ENCODE results near the gene RNF13.

The RNF13 gene

DNA sequence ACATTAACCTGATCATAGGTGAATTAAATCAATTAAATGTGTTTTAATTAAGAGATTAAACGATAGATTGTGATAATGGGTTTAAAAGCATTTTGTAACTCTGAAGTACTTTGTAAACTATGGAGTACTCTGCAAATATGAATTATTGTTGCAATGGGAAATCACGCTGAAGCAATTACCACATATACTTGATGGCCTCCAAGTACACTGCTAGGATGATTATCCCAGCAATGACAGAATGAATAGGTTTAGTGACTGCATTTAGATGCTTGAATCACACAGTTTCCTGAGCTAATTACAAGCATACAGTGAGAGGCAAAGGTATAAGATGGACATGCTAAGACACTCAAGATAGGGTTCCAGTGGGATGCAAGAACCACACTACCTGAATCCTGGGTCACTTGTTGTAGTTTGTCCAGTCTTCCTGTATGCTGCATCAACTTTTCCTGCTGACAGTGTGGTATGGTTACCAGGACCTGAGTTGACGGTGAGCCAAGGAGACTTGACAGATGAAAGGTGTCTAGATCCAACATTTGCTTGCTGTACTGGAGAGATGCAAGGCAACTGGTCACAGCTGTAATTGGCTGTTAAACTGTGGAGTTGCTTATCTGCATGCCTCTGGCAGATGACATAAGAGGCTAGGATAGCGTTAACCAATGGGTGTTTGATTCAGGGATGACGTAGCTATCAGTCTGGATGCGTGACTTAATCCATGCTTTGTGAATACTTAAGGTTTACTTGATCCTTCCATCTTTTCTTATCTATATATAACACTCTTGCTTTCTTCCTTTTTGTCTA lies 38.0 kb downstream of the RNF13 start:
- TF ChIP-seq YY1 (IDR thresholded peaks at IDR 0.05; ENCODE audit: low read depth) (no peak), FOXM1 (IDR thresholded peaks at IDR 0.05; ENCODE audit: borderline replicate concordance, low read depth) (no peak), RAD21 (IDR thresholded peaks at IDR 0.05; ENCODE audit: low read depth) (no peak), EP300 (IDR thresholded peaks at IDR 0.05; ENCODE audit: borderline replicate concordance) (no peak), USF1 (IDR thresholded peaks at IDR 0.05) (no peak), TAF1 (IDR thresholded peaks at IDR 0.05; ENCODE audit: low read depth) (no peak), ZBTB7A (IDR thresholded peaks at IDR 0.05; ENCODE audit: low read depth) (no peak), CEBPB (IDR thresholded peaks at IDR 0.05) (no peak), TCF12 (IDR thresholded peaks at IDR 0.05; ENCODE audit: low read depth) (no peak), MAX (IDR thresholded peaks at IDR 0.05) (no peak), NFIC (IDR thresholded peaks at IDR 0.05) (no peak), TEAD4 (IDR thresholded peaks at IDR 0.05) (no peak), EGR1 (IDR thresholded peaks at IDR 0.05) (no peak), CREB1 (IDR thresholded peaks at IDR 0.05; ENCODE audit: low read depth) (no peak)
- TF ChIP-seq, protein P1, sequence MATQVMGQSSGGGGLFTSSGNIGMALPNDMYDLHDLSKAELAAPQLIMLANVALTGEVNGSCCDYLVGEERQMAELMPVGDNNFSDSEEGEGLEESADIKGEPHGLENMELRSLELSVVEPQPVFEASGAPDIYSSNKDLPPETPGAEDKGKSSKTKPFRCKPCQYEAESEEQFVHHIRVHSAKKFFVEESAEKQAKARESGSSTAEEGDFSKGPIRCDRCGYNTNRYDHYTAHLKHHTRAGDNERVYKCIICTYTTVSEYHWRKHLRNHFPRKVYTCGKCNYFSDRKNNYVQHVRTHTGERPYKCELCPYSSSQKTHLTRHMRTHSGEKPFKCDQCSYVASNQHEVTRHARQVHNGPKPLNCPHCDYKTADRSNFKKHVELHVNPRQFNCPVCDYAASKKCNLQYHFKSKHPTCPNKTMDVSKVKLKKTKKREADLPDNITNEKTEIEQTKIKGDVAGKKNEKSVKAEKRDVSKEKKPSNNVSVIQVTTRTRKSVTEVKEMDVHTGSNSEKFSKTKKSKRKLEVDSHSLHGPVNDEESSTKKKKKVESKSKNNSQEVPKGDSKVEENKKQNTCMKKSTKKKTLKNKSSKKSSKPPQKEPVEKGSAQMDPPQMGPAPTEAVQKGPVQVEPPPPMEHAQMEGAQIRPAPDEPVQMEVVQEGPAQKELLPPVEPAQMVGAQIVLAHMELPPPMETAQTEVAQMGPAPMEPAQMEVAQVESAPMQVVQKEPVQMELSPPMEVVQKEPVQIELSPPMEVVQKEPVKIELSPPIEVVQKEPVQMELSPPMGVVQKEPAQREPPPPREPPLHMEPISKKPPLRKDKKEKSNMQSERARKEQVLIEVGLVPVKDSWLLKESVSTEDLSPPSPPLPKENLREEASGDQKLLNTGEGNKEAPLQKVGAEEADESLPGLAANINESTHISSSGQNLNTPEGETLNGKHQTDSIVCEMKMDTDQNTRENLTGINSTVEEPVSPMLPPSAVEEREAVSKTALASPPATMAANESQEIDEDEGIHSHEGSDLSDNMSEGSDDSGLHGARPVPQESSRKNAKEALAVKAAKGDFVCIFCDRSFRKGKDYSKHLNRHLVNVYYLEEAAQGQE (IDR thresholded peaks at IDR 0.05; ENCODE audit: low read depth), result no peak

- TF ChIP-seq CEBPB (IDR thresholded peaks at IDR 0.05), result no peak
- no peak for TF ChIP-seq TAF1 (IDR thresholded peaks at IDR 0.05; ENCODE audit: low read depth)
These were observed 45.9 kb downstream of the RNF13 start for GRCh38 chr3:149858911-149859310.

DNA sequence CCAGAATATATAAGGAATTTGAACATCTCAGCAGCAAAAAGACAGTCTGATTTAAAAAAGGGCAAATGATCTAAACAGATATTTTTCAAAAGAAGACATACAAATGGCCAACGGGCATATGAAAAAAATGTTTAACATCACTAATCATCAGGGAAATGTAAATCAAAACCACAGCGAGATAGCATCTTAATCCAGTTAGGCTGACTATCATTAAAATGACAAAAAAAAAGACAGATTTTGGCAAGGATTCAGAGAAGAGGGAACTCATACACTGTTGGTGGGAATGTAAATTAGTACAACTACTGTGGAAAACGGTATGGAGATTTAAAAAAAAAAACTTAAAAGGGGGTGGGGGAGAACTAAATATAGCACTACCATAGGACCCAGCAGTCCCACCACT lies 47.9 kb downstream of the RNF13 start:
- TF ChIP-seq TEAD4 (IDR thresholded peaks at IDR 0.05) (no peak), EGR1 (IDR thresholded peaks at IDR 0.05) (no peak), ZBTB7A (IDR thresholded peaks at IDR 0.05; ENCODE audit: low read depth) (no peak), CEBPB (IDR thresholded peaks at IDR 0.05) (no peak)
- TF ChIP-seq, protein P1 (IDR thresholded peaks at IDR 0.05; ENCODE audit: low read depth), result no peak

DNA sequence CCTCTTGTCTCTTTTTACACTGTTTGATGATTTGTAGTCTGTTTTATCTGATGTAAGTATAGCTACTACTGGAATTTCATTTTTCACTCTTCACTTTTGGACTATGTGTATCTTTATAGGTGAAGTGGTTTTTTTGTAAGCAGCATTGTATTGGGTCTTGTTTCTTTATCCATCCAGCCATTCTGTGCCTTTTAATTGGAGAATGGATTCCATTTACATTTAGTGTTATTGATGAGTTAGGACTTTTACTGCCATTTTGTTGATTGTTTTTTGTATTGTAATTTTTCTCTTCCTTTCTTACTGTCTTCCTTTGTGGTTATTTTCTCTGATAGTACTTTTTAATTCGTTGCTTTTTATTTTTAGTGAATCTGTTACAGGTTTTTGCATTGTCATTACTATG lies 54.5 kb downstream of the RNF13 start:
- TF ChIP-seq TCF12 (IDR thresholded peaks at IDR 0.05; ENCODE audit: low read depth), result no peak
- no peak for TF ChIP-seq RAD21 (IDR thresholded peaks at IDR 0.05; ENCODE audit: low read depth)
- no peak for TF ChIP-seq MAX (IDR thresholded peaks at IDR 0.05)
- TF ChIP-seq NFIC (IDR thresholded peaks at IDR 0.05), result no peak

DNA sequence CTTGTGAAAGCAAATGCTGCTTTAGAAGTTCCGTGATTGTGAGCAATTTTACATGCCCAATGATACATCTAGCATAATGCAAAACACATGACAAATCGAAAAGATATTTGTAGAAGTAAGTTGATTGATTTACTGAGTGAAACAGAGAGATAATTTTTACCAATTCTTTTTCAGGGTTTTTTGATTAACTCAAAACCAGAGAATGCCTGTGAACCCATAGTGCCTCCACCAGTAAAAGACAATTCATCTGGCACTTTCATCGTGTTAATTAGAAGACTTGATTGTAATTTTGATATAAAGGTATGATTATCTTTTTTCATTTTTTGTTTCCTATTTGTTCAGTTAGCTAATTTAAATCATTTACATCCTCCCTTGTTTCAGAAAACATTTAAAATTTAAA lies 58.8 kb downstream of the RNF13 start:
- TF ChIP-seq USF1 (IDR thresholded peaks at IDR 0.05) (no peak), CEBPB (IDR thresholded peaks at IDR 0.05) (no peak), TAF1 (IDR thresholded peaks at IDR 0.05; ENCODE audit: low read depth) (no peak), FOXM1 (IDR thresholded peaks at IDR 0.05; ENCODE audit: borderline replicate concordance, low read depth) (no peak), RAD21 (IDR thresholded peaks at IDR 0.05; ENCODE audit: low read depth) (no peak), NFIC (IDR thresholded peaks at IDR 0.05) (no peak), CREB1 (IDR thresholded peaks at IDR 0.05; ENCODE audit: low read depth) (no peak), ZBTB7A (IDR thresholded peaks at IDR 0.05; ENCODE audit: low read depth) (no peak)

GRCh38 chr3:149872589-149872988 lies 59.6 kb downstream of the RNF13 start:
- TF ChIP-seq EP300 (IDR thresholded peaks at IDR 0.05; ENCODE audit: borderline replicate concordance) (no peak), USF1 (IDR thresholded peaks at IDR 0.05) (no peak), FOXM1 (IDR thresholded peaks at IDR 0.05; ENCODE audit: borderline replicate concordance, low read depth) (no peak), CEBPB (IDR thresholded peaks at IDR 0.05) (no peak), CREB1 (IDR thresholded peaks at IDR 0.05; ENCODE audit: low read depth) (no peak), ZBTB7A (IDR thresholded peaks at IDR 0.05; ENCODE audit: low read depth) (no peak), TAF1 (IDR thresholded peaks at IDR 0.05; ENCODE audit: low read depth) (no peak), RAD21 (IDR thresholded peaks at IDR 0.05; ENCODE audit: low read depth) (no peak), EGR1 (IDR thresholded peaks at IDR 0.05) (no peak), MAX (IDR thresholded peaks at IDR 0.05) (no peak), NFIC (IDR thresholded peaks at IDR 0.05) (no peak), YY1 (IDR thresholded peaks at IDR 0.05; ENCODE audit: low read depth) (no peak), TCF12 (IDR thresholded peaks at IDR 0.05; ENCODE audit: low read depth) (no peak), TEAD4 (IDR thresholded peaks at IDR 0.05) (no peak)
- TF ChIP-seq, protein P1 (IDR thresholded peaks at IDR 0.05; ENCODE audit: low read depth), result no peak
